ENCODE data around the gene NFKBIE.
A peak's percentile ranks its signal among the peaks of the same experiment; 100 is the strongest.

Gene NFKBIE

GRCh38 chr6:44251576-44252524 lies 13.5 kb downstream of the NFKBIE start:
- DNase-seq, result no peak
- in situ Hi-C loops (cut with HindIII; ENCODE audit: low pct_ligation_motif_present, low pct_unique_long_range_greater_than_20kb, low sequenced_read_pairs), result no loop called here

- DNase-seq, result no peak
- in situ Hi-C loops (cut with HindIII; ENCODE audit: low pct_ligation_motif_present, low pct_unique_long_range_greater_than_20kb, low sequenced_read_pairs), result no loop called here
Observed at GRCh38 chr6:44250718-44251123, 14.6 kb downstream of the NFKBIE start.

DNA sequence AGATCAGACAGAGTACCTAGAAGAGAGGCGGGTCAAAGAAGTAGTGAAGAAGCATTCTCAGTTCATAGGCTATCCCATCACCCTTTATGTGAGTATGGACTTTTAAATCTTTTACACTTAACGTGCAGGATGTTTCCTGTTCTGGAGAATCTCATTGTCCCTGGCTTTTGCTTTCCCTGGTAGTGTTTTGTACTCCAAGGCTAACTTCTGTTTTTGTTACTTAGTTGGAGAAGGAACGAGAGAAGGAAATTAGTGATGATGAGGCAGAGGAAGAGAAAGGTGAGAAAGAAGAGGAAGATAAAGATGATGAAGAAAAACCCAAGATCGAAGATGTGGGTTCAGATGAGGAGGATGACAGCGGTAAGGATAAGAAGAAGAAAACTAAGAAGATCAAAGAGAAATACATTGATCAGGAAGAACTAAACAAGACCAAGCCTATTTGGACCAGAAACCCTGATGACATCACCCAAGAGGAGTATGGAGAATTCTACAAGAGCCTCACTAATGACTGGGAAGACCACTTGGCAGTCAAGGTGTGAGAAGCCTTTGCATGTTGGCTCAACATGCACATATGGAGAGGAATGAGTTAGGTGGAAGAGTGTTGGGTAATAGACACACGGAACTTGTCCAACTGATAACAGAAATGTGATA lies 15.2 kb downstream of the NFKBIE start:
- in situ Hi-C loops (cut with HindIII; ENCODE audit: low pct_ligation_motif_present, low pct_unique_long_range_greater_than_20kb, low sequenced_read_pairs), result no loop called here
- no peak for DNase-seq

DNA sequence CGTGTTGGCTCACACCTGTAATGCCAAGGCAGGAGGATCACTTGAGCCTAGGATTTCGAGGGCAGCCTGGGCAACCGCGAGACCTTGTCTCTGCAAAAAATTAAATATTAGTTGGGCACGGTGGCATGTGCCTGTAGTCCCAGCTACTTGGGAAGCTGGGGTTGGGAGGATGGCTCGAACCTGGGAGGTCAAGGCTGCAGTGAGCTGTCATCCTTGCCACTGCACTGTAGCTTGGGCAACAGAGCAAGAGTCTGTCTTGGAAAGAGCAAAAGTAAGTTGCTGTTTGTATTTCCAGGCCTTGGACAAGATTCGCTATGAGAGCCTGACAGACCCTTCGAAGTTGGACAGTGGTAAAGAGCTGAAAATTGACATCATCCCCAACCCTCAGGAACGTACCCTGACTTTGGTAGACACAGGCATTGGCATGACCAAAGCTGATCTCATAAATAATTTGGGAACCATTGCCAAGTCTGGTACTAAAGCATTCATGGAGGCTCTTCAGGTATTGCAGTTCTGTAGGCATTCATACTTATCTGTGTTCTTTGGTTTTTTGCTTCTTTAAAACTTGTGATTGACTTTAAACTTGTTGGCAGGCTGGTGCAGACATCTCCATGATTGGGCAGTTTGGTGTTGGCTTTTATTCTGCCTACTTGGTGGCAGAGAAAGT lies 16.1 kb downstream of the NFKBIE start:
- in situ Hi-C loops (cut with HindIII; ENCODE audit: low pct_ligation_motif_present, low pct_unique_long_range_greater_than_20kb, low sequenced_read_pairs), result no loop called here
- DNase-seq, result no peak

- in situ Hi-C loops (cut with HindIII; ENCODE audit: low pct_ligation_motif_present, low pct_unique_long_range_greater_than_20kb, low sequenced_read_pairs), result no loop called here
Observed at GRCh38 chr6:44248579-44248978, 16.8 kb downstream of the NFKBIE start.

GRCh38 chr6:44247338-44248302 lies 17.7 kb downstream of the NFKBIE start:
- in situ Hi-C loops (cut with HindIII; ENCODE audit: low pct_ligation_motif_present, low pct_unique_long_range_greater_than_20kb, low sequenced_read_pairs), result no loop called here
- DNase-seq, result peak; percentile 44

More at GRCh38 chr6:44248579-44248978, 16.8 kb downstream of the NFKBIE start:
- no peak for DNase-seq

DNA sequence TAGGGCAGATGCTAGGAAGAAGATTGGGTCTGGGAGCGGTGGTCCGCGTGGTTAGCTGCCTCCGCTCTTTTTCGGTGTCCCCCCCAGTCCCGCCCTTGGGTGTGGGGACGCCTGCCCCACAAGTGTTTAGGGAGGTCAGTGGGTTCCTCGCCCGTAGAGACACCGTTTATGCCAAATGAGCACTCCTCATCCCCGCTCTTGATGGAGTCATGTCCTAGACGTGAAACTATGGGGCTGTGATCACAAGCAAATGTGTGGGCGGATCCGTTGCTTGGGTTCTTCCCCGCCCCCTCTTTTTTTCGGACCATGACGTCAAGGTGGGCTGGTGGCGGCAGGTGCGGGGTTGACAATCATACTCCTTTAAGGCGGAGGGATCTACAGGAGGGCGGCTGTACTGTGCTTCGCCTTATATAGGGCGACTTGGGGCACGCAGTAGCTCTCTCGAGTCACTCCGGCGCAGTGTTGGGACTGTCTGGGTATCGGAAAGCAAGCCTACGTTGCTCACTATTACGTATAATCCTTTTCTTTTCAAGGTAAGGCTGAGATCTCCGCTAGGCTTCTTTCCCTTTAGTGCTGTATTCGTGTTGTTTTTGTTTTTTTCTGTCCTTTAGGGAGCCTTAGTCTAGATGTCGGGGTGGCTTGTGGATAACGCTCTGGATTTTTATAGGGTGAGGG lies 18.6 kb downstream of the NFKBIE start, which contains the start of gene HSP90AB1:
TSS of gene HSP90AB1 (plus strand) at position 439 of the 675 bp plus-strand sequence. CDS start 1,529 bp downstream, outside the sequence.
- DNase-seq, result peak; percentile 97
- in situ Hi-C loops (cut with HindIII; ENCODE audit: low pct_ligation_motif_present, low pct_unique_long_range_greater_than_20kb, low sequenced_read_pairs), result no loop called here

DNA sequence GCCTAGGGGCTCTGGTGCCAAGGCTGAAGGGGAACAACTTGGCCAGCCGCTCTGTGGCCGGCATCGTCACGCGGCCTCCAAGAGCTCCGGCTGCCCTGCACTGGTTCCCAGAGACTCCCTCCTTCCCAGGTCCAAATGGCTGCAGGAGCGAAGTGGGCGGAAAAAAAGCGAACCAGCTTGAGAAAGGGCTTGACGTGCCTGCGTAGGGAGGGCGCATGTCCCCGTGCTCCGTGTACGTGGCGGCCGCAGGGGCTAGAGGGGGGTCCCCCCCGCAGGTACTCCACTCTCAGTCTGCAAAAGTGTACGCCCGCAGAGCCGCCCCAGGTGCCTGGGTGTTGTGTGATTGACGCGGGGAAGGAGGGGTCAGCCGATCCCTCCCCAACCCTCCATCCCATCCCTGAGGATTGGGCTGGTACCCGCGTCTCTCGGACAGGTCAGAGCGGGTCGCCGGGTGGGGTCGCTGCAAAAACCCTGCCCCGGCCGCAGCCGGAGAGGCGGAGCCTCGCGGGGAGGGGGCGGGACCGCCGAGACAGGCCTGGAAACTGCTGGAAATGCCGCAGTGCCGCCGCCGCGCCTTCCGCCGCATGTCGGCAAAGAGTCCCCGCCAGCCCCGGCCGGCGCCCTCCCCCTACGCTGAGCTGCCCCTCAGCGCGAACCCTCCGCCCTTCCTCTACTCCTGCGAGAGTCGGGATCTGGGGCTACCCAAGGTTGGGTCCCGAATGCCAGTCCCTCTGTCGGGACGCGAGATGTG lies 19.3 kb downstream of the NFKBIE start:
- in situ Hi-C loops (cut with HindIII; ENCODE audit: low pct_ligation_motif_present, low pct_unique_long_range_greater_than_20kb, low sequenced_read_pairs), result no loop called here
- peak; percentile 83 for DNase-seq

GRCh38 chr6:44245391-44245911 lies 19.9 kb downstream of the NFKBIE start:
- no peak for DNase-seq
- in situ Hi-C loops (cut with HindIII; ENCODE audit: low pct_ligation_motif_present, low pct_unique_long_range_greater_than_20kb, low sequenced_read_pairs), result no loop called here

- no peak for DNase-seq
- in situ Hi-C loops (cut with HindIII; ENCODE audit: low pct_ligation_motif_present, low pct_unique_long_range_greater_than_20kb, low sequenced_read_pairs), result no loop called here
Observed at GRCh38 chr6:44243345-44243744, 22.0 kb downstream of the NFKBIE start.

DNA sequence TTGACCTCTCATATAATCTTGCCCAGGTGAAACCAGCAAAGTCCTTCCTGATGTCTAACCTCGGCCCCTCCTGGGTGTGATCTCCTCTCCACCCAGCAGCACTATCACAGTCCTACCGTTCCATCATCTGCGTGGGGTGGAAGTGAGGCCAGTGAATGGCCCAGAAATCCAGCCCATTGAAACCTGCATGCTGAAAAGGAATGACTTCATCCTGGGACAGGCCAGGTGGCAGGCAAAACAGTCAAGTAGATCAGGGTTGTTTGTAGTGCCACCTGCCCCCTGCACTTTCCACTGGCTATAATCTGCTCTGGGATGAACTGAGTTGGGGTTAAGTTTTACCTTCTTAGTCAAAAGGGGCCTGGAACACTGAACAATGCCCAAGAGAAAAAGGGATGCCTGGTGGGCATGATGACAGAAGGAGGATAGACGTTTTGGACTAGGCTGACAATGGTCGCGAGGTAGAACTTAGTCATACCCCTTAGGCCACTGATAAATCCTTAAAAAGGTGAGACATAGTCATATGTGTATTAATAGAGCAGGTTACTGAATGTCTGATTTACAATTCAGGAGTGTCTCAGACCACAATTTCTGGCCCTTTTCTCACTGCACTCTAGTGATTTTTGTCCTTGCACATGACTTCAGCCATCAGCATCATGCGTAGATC lies 26.5 kb downstream of the NFKBIE start:
- no peak for DNase-seq
- in situ Hi-C loops (cut with HindIII; ENCODE audit: low pct_ligation_motif_present, low pct_unique_long_range_greater_than_20kb, low sequenced_read_pairs), result no loop called here

DNA sequence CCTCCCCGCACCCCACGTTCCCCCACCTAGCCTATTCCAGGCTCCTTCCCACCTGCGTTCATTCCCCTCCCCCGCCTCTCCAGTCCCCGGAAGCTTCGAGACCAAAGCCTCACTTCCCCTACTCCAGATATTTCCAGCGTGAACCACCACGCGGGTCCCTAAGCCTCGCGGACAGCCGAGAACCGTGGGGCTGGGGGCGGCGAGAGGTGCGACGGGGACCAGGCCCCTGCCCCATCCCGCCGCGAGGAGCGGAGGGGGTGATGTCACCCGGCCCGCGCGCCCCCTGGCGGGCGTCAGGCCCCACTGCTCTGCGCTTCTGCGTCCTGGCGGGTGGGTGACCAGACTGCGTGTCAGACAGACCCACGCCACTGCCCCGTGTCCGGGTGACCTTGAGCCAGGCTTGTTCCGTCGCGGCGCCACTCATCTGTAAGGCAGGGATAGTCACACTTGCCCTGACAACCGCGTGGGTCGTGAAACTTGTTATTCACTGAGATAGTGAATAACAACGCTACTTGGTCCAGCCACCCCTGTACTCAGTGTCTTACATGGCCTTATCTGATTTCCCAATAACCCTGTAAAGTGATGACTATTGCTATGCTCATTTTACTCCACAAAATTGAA lies 27.4 kb downstream of the NFKBIE start:
- DNase-seq, result peak; percentile 71
- in situ Hi-C loops (cut with HindIII; ENCODE audit: low pct_ligation_motif_present, low pct_unique_long_range_greater_than_20kb, low sequenced_read_pairs), result no loop called here

DNA sequence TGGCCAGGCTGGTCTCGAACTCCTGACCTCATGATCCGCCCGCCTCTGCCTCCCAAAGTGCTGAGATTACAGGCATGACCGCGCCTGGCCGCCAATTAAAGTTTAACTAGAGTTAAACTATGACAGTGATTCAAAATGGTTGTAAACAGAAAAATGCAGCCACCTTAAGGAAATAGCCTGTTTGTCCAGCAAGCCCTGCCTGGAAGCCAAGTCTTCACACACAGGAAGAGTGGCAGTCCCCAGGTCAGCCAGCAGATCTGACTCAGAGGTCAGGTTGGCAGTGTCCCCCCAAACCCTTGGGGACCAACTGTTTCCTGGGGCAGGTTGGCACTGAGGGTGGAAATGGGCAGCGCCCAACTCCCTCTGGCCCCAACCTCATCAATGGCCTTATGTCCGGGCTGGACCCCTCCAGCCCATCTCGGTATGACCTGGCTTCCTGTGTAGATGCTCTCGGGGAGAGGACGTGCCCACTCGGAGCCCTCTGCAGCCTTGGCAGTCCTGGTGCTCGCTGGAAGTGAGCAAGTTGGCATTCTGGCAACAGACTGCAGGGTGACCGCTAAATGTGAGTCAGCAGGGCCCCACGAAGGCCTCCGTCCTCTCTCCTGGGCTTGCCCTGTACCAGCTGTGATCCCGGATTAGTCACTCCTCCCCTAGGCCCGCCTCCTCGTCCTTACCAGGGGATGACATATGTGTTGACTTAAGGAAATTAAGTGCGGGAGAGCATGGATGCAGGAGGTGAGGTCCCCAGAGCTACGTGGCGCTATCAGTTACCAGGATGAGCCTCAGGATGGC lies 28.1 kb downstream of the NFKBIE start:
- in situ Hi-C loops (cut with HindIII; ENCODE audit: low pct_ligation_motif_present, low pct_unique_long_range_greater_than_20kb, low sequenced_read_pairs), result no loop called here
- DNase-seq, result peak; percentile 98

GRCh38 chr6:44235891-44236516 lies 29.3 kb downstream of the NFKBIE start:
- in situ Hi-C loops (cut with HindIII; ENCODE audit: low pct_ligation_motif_present, low pct_unique_long_range_greater_than_20kb, low sequenced_read_pairs), result no loop called here
- no peak for DNase-seq

DNA sequence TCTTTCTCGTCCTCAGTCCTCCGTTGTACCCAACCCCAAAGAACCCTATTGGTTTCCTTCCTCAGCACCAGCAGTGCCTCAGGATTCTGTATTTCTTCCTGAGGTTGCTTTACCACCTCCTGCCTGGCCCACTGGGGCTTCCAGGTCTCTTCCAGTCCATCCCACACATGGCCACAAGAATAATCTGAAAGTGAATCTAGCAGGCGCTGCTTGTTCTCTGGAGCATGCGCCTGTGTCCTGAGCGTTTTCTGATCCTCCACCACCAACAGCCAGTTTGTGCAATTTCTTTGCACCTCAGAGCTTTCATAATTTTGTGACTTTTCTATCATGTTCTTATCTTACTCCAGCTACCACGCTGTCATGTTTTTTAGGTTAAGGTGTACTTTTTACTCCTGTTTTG lies 30.1 kb downstream of the NFKBIE start:
- DNase-seq, result no peak
- in situ Hi-C loops (cut with HindIII; ENCODE audit: low pct_ligation_motif_present, low pct_unique_long_range_greater_than_20kb, low sequenced_read_pairs), result no loop called here
